DMS79 (cell line): Measurements from ENCODE around the gene PLA1A.

Experiments used
- DNase-seq: peaks from one replicate; lab custom pipeline; 2025; lab: John Stamatoyannopoulos, UW

PLA1A gene

GRCh38 chr3:119636891-119637611 is 39.4 kb downstream of the PLA1A start:
- DNase-seq: no peak

- DNase-seq: no peak
Measured at GRCh38 chr3:119637679-119638477, 40.2 kb downstream of the PLA1A start.

GRCh38 chr3:119639494-119640350 is 42.0 kb downstream of the PLA1A start:
- DNase-seq: no peak

- DNase-seq: no peak
Measured at GRCh38 chr3:119641416-119641815, 43.7 kb downstream of the PLA1A start.

- no peak for DNase-seq
Measured at GRCh38 chr3:119642746-119643473, 45.2 kb downstream of the PLA1A start.

- no peak for DNase-seq
Measured at GRCh38 chr3:119643528-119643927, 45.8 kb downstream of the PLA1A start.

GRCh38 chr3:119644481-119644880 is 46.8 kb downstream of the PLA1A start:
- no peak for DNase-seq

GRCh38 chr3:119645813-119646212 is 48.1 kb downstream of the PLA1A start:
- no peak for DNase-seq

GRCh38 chr3:119647171-119647570 is 49.5 kb downstream of the PLA1A start:
- DNase-seq: no peak

- DNase-seq: peak; percentile 81
Measured at GRCh38 chr3:119647843-119648575, 50.3 kb downstream of the PLA1A start.

- DNase-seq: no peak
Measured at GRCh38 chr3:119649761-119650160, 52.1 kb downstream of the PLA1A start.

- no peak for DNase-seq
Measured at GRCh38 chr3:119652306-119653033, 54.8 kb downstream of the PLA1A start.

GRCh38 chr3:119653876-119654275 is 56.2 kb downstream of the PLA1A start:
- no peak for DNase-seq

GRCh38 chr3:119657887-119658702 is 60.4 kb downstream of the PLA1A start:
- no peak for DNase-seq

- DNase-seq: no peak
Measured at GRCh38 chr3:119658994-119659393, 61.3 kb downstream of the PLA1A start.

GRCh38 chr3:119659606-119660291 is 62.1 kb downstream of the PLA1A start:
- DNase-seq: no peak

GRCh38 chr3:119660474-119661440 is 63.1 kb downstream of the PLA1A start, which contains the start of gene POPDC2:
Gene POPDC2, minus strand, starts transcription at chr3:119660589. Its CDS starts 166 bp downstream, at chr3:119660423.
- no peak for DNase-seq
